Gastrocnemius medialis (tissue), 4 donors: Measurements from ENCODE around the gene BLACAT1.

Source experiments
- POLR2A ChIP-seq, 2 donors: fragments of 450-650 bp; IDR thresholded peaks; one replicate each; pipeline ENCODE4 v1.6.1; 2017; ENCODE audit warnings: antibody characterized with exemption in 2 of 2, mild to moderate bottlenecking in 2 of 2, moderate library complexity in 2 of 2
- TF ChIP-seq, protein P1 (sequence below), 5 experiments: fragments of 450-650 bp in 3 of 5; fragments of 200-600 bp in 2 of 5; sonication (generic) in 2 of 5; IDR thresholded peaks in 4 of 5; conservative IDR thresholded peaks in 1 of 5; 1 replicate in 4 of 5; 2 replicates in 1 of 5; pipeline ENCODE4 v1.5.1; 2016 to 2019; ENCODE audit warnings: antibody characterized with exemption in 5 of 5, mild to moderate bottlenecking in 3 of 5, moderate library complexity in 3 of 5

GRCh38 chr1:205466595-205467220 lies 10.9 kb upstream of the BLACAT1 start:
- no peak for TF ChIP-seq POLR2A (IDR thresholded peaks at IDR 0.05)
- TF ChIP-seq, protein P1, sequence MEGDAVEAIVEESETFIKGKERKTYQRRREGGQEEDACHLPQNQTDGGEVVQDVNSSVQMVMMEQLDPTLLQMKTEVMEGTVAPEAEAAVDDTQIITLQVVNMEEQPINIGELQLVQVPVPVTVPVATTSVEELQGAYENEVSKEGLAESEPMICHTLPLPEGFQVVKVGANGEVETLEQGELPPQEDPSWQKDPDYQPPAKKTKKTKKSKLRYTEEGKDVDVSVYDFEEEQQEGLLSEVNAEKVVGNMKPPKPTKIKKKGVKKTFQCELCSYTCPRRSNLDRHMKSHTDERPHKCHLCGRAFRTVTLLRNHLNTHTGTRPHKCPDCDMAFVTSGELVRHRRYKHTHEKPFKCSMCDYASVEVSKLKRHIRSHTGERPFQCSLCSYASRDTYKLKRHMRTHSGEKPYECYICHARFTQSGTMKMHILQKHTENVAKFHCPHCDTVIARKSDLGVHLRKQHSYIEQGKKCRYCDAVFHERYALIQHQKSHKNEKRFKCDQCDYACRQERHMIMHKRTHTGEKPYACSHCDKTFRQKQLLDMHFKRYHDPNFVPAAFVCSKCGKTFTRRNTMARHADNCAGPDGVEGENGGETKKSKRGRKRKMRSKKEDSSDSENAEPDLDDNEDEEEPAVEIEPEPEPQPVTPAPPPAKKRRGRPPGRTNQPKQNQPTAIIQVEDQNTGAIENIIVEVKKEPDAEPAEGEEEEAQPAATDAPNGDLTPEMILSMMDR (IDR thresholded peaks at IDR 0.05 in 4 of 5, conservative IDR thresholded peaks at IDR 0.05 in 1 of 5) = no peak
